ENCODE results near the gene MDFIC2.
"Not testable (repeated sequence)": the region's sequence is repeated elsewhere in the genome, so short reads cannot be mapped to it uniquely, and the experiment has no call there.

MDFIC2 gene

GRCh38 chr3:70306736-70307135 lies 5.7 kb downstream of the MDFIC2 start:
- Histone ChIP-seq H3K27me3 (ENCODE audit: insufficient read depth, low read length) (no peaks in the 10 kb centered on the region), H3K4me3 (ENCODE audit: low read length) (no peak overlapping the region), H3K9ac (ENCODE audit: low read depth, low read length) (no peak overlapping the region), H3K36me3 (ENCODE audit: insufficient read depth, low read depth, low read length) (no peaks in the 10 kb centered on the region), H3K9me3 (ENCODE audit: insufficient read depth, low read depth, low read length) (no peaks in the 10 kb centered on the region), H3K27ac (ENCODE audit: low read length) (no peak overlapping the region), H3K4me1 (ENCODE audit: insufficient read depth, low read length) (no peaks in the 10 kb centered on the region; the same call in 1 of the 2 replicates)

- H3K27me3 ChIP-seq (ENCODE audit: insufficient read depth, low read length) = no peaks in the 10 kb centered on the region
- no peaks in the 10 kb centered on the region for H3K4me1 ChIP-seq (ENCODE audit: insufficient read depth, low read length)
- H3K9ac ChIP-seq (ENCODE audit: low read depth, low read length) = no peak overlapping the region
These were observed 14.1 kb downstream of the MDFIC2 start for GRCh38 chr3:70298385-70298784.

GRCh38 chr3:70291097-70291482 lies 21.3 kb downstream of the MDFIC2 start:
- Histone ChIP-seq H3K27me3 (ENCODE audit: insufficient read depth, low read length) (no peaks in the 10 kb centered on the region), H3K9ac (ENCODE audit: low read depth, low read length) (no peak overlapping the region), H3K36me3 (ENCODE audit: insufficient read depth, low read depth, low read length) (no peaks in the 10 kb centered on the region), H3K4me1 (ENCODE audit: insufficient read depth, low read length) (no peaks in the 10 kb centered on the region), H3K27ac (ENCODE audit: low read length) (no peak overlapping the region), H3K9me3 (ENCODE audit: insufficient read depth, low read depth, low read length) (no peaks in the 10 kb centered on the region), H3K4me3 (ENCODE audit: low read length) (no peak overlapping the region)

More at GRCh38 chr3:70298385-70298784, 14.1 kb downstream of the MDFIC2 start:
- Histone ChIP-seq H3K36me3 (ENCODE audit: insufficient read depth, low read depth, low read length) (no peaks in the 10 kb centered on the region), H3K4me3 (ENCODE audit: low read length) (no peak overlapping the region), H3K9me3 (ENCODE audit: insufficient read depth, low read depth, low read length) (no peaks in the 10 kb centered on the region), H3K27ac (ENCODE audit: low read length) (no peak overlapping the region)

GRCh38 chr3:70290431-70291096 lies 21.9 kb downstream of the MDFIC2 start:
- not testable (repeated sequence) for H3K4me3 ChIP-seq (ENCODE audit: low read length); H3K4me1 ChIP-seq (ENCODE audit: insufficient read depth, low read length); H3K27me3 ChIP-seq (ENCODE audit: insufficient read depth, low read length); H3K36me3 ChIP-seq (ENCODE audit: insufficient read depth, low read depth, low read length); H3K9me3 ChIP-seq (ENCODE audit: insufficient read depth, low read depth, low read length); H3K27ac ChIP-seq (ENCODE audit: low read length); H3K9ac ChIP-seq (ENCODE audit: low read depth, low read length)

GRCh38 chr3:70281663-70282062 lies 30.8 kb downstream of the MDFIC2 start:
- Histone ChIP-seq H3K4me3 (ENCODE audit: low read length) (no peak overlapping the region), H3K27ac (ENCODE audit: low read length) (no peak overlapping the region)

GRCh38 chr3:70277304-70277703 lies 35.1 kb downstream of the MDFIC2 start:
- no peaks in the 10 kb centered on the region for H3K9me3 ChIP-seq (ENCODE audit: insufficient read depth, low read depth, low read length)
- peaks cover 5% of the 10 kb centered on the region; the same call in 1 of the 2 replicates for H3K4me1 ChIP-seq (ENCODE audit: insufficient read depth, low read length)
- H3K36me3 ChIP-seq (ENCODE audit: insufficient read depth, low read depth, low read length) = no peaks in the 10 kb centered on the region

More at GRCh38 chr3:70281663-70282062, 30.8 kb downstream of the MDFIC2 start:
- Histone ChIP-seq H3K4me1 (ENCODE audit: insufficient read depth, low read length) (peaks cover 5% of the 10 kb centered on the region; the same call in 1 of the 2 replicates), H3K36me3 (ENCODE audit: insufficient read depth, low read depth, low read length) (no peaks in the 10 kb centered on the region), H3K27me3 (ENCODE audit: insufficient read depth, low read length) (no peaks in the 10 kb centered on the region), H3K9me3 (ENCODE audit: insufficient read depth, low read depth, low read length) (no peaks in the 10 kb centered on the region), H3K9ac (ENCODE audit: low read depth, low read length) (no peak overlapping the region)

GRCh38 chr3:70276901-70277300 lies 35.5 kb downstream of the MDFIC2 start:
- Histone ChIP-seq H3K9ac (ENCODE audit: low read depth, low read length) (no peak overlapping the region), H3K36me3 (ENCODE audit: insufficient read depth, low read depth, low read length) (no peaks in the 10 kb centered on the region), H3K9me3 (ENCODE audit: insufficient read depth, low read depth, low read length) (no peaks in the 10 kb centered on the region), H3K4me1 (ENCODE audit: insufficient read depth, low read length) (peaks cover 5% of the 10 kb centered on the region; the same call in 1 of the 2 replicates), H3K27me3 (ENCODE audit: insufficient read depth, low read length) (no peaks in the 10 kb centered on the region), H3K27ac (ENCODE audit: low read length) (no peak overlapping the region), H3K4me3 (ENCODE audit: low read length) (no peak overlapping the region)

More at GRCh38 chr3:70277304-70277703, 35.1 kb downstream of the MDFIC2 start:
- Histone ChIP-seq H3K27me3 (ENCODE audit: insufficient read depth, low read length) (no peaks in the 10 kb centered on the region), H3K9ac (ENCODE audit: low read depth, low read length) (no peak overlapping the region), H3K4me3 (ENCODE audit: low read length) (no peak overlapping the region), H3K27ac (ENCODE audit: low read length) (no peak overlapping the region)

- Histone ChIP-seq H3K27me3 (ENCODE audit: insufficient read depth, low read length) (no peaks in the 10 kb centered on the region), H3K4me3 (ENCODE audit: low read length) (no peak overlapping the region), H3K9me3 (ENCODE audit: insufficient read depth, low read depth, low read length) (no peaks in the 10 kb centered on the region), H3K9ac (ENCODE audit: low read depth, low read length) (no peak overlapping the region), H3K27ac (ENCODE audit: low read length) (no peak overlapping the region), H3K36me3 (ENCODE audit: insufficient read depth, low read depth, low read length) (no peaks in the 10 kb centered on the region), H3K4me1 (ENCODE audit: insufficient read depth, low read length) (no peaks in the 10 kb centered on the region)
These were observed 38.9 kb downstream of the MDFIC2 start for GRCh38 chr3:70273492-70273891.

GRCh38 chr3:70272798-70273197 lies 39.6 kb downstream of the MDFIC2 start:
- Histone ChIP-seq H3K27me3 (ENCODE audit: insufficient read depth, low read length) (no peaks in the 10 kb centered on the region), H3K27ac (ENCODE audit: low read length) (no peak overlapping the region), H3K4me3 (ENCODE audit: low read length) (no peak overlapping the region), H3K9me3 (ENCODE audit: insufficient read depth, low read depth, low read length) (no peaks in the 10 kb centered on the region), H3K9ac (ENCODE audit: low read depth, low read length) (no peak overlapping the region), H3K4me1 (ENCODE audit: insufficient read depth, low read length) (no peaks in the 10 kb centered on the region), H3K36me3 (ENCODE audit: insufficient read depth, low read depth, low read length) (no peaks in the 10 kb centered on the region)

GRCh38 chr3:70264122-70264780 lies 48.2 kb downstream of the MDFIC2 start:
- H3K4me1 ChIP-seq (ENCODE audit: insufficient read depth, low read length) = no peaks in the 10 kb centered on the region
- H3K4me3 ChIP-seq (ENCODE audit: low read length) = no peak overlapping the region
- H3K27ac ChIP-seq (ENCODE audit: low read length) = no peak overlapping the region
- H3K9ac ChIP-seq (ENCODE audit: low read depth, low read length) = no peak overlapping the region
- no peaks in the 10 kb centered on the region for H3K9me3 ChIP-seq (ENCODE audit: insufficient read depth, low read depth, low read length)
- no peaks in the 10 kb centered on the region for H3K27me3 ChIP-seq (ENCODE audit: insufficient read depth, low read length)
- no peaks in the 10 kb centered on the region for H3K36me3 ChIP-seq (ENCODE audit: insufficient read depth, low read depth, low read length)

GRCh38 chr3:70261283-70261682 lies 51.2 kb downstream of the MDFIC2 start:
- no peaks in the 10 kb centered on the region for H3K9me3 ChIP-seq (ENCODE audit: insufficient read depth, low read depth, low read length)
- no peaks in the 10 kb centered on the region for H3K27me3 ChIP-seq (ENCODE audit: insufficient read depth, low read length)
- no peaks in the 10 kb centered on the region for H3K36me3 ChIP-seq (ENCODE audit: insufficient read depth, low read depth, low read length)
- no peak overlapping the region for H3K4me3 ChIP-seq (ENCODE audit: low read length)
- H3K9ac ChIP-seq (ENCODE audit: low read depth, low read length) = no peak overlapping the region
- no peak overlapping the region for H3K27ac ChIP-seq (ENCODE audit: low read length)
- no peaks in the 10 kb centered on the region for H3K4me1 ChIP-seq (ENCODE audit: insufficient read depth, low read length)

- no peaks in the 10 kb centered on the region for H3K9me3 ChIP-seq (ENCODE audit: insufficient read depth, low read depth, low read length)
- no peak overlapping the region for H3K9ac ChIP-seq (ENCODE audit: low read depth, low read length)
- no peaks in the 10 kb centered on the region for H3K36me3 ChIP-seq (ENCODE audit: insufficient read depth, low read depth, low read length)
- no peaks in the 10 kb centered on the region for H3K4me1 ChIP-seq (ENCODE audit: insufficient read depth, low read length)
- H3K27ac ChIP-seq (ENCODE audit: low read length) = no peak overlapping the region
- H3K4me3 ChIP-seq (ENCODE audit: low read length) = no peak overlapping the region
- H3K27me3 ChIP-seq (ENCODE audit: insufficient read depth, low read length) = no peaks in the 10 kb centered on the region
These were observed 55.9 kb downstream of the MDFIC2 start for GRCh38 chr3:70256566-70256965.

Measured in iPS-20b (cell line).